MG63 (cell line): ENCODE data around the gene ADAM8. TPM values are rescaled to one million over a fixed set of nuclear protein-coding genes. Genes with fewer than 3 reads are reported as not detected.

ENCODE experiments used
- DNase-seq: peaks from one replicate; pipeline ENCODE4 v3.0.0-alpha.2; 2020
- H3K27me3 ChIP-seq: fragments of 250-450 bp; sonication (Bioruptor Pico); 2 replicates; pipeline ENCODE4 v1.5.1; 2020; ENCODE audit warnings: mild to moderate bottlenecking, moderate library complexity
- H3K36me3 ChIP-seq: fragments of 250-450 bp; sonication (Bioruptor Pico); 2 replicates; pipeline ENCODE4 v1.5.1; 2020; ENCODE audit warnings: mild to moderate bottlenecking, moderate library complexity
- H3K4me3 ChIP-seq: fragments of 250-450 bp; sonication (Bioruptor Pico); 2 replicates; pipeline ENCODE4 v1.5.1; 2020; ENCODE audit warnings: mild to moderate bottlenecking, moderate library complexity
- H3K9me3 ChIP-seq: fragments of 250-450 bp; sonication (Bioruptor Pico); 2 replicates; pipeline ENCODE4 v1.5.1; 2020; ENCODE audit warnings: mild to moderate bottlenecking, moderate library complexity
- total RNA-seq: library from RNA; depleted of rRNA; stranded (reverse); fragments of >200 nt; shearing (Covaris generic); gene quantifications from 2 replicates; pipeline ENCODE4 v1.2.3, GENCODE V29; 2014; ENCODE audit warnings: low replicate concordance; rRNA removed

Gene ADAM8
- total RNA-seq, 1 experiment from 2014 or later = 1.5 TPM

DNA sequence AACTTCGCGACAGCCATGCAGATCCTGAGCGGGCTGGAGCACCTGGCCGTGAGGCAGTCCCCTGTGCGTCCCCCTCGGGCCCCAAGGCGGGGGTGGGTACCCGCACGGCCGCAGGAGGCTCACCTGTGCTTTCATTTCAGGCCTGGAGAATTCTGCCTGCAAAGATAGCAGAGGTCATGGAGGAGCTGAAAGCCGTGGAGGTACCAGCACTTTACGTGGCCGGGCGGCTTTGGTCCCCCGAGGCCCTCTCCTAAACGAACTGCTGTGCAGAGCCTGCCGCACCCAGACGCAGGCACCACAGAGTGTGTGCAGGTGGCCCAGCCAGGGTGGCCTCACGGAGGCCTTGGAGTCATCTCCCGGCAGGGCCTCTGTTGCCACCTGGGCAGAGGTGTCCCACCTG, 57.8 kb downstream of the ADAM8 start:
- no peaks in the 10 kb centered on the region for H3K27me3 ChIP-seq
- no peak for DNase-seq
- no peaks in the 10 kb centered on the region for H3K36me3 ChIP-seq
- H3K9me3 ChIP-seq = no peaks in the 10 kb centered on the region
- H3K4me3 ChIP-seq = no peak overlapping the region

DNA sequence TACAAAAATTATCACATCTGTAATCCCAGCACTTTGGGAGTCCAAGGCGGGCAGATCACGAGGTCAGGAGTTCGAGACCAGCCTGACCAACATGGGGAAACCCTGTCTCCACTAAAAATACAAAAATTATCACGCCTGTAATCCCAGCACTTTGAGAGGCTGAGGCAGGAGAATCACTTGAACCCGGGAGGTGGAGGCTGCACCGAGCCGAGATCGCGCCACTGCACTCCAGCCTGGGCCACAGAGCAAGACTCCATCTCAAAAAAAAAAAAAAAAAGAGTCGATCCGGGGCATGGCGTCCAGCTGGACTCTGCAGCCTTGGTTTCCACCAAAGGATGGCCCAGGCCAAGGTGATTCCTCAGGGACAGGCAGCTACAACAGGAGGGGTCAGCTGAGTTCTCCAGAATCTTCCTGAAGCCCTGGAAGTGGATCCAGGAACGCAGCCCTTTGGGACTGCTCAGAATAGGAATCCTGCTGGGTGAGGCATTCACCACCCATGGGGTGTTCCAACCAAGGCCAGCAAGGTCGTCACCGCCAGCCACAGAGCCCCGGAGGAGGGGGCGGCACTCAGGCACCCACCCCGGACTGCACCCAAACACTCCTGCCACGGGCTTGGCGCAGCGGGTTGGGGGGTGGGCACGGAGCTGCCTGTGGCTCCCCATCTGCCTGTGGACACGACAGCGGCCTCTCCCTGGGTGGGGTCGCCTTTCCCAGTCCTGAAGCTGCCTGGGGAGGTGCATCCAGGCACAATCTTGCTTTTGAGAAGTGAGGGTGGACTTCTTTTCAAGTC, 58.7 kb downstream of the ADAM8 start:
- Histone ChIP-seq H3K9me3 (no peaks in the 10 kb centered on the region), H3K4me3 (no peak overlapping the region), H3K27me3 (no peaks in the 10 kb centered on the region), H3K36me3 (no peaks in the 10 kb centered on the region)
- DNase-seq = no peak

GRCh38 chr10:133216776-133217175, 59.9 kb downstream of the ADAM8 start:
- Histone ChIP-seq H3K4me3 (no peak overlapping the region), H3K9me3 (no peaks in the 10 kb centered on the region), H3K36me3 (no peaks in the 10 kb centered on the region), H3K27me3 (no peaks in the 10 kb centered on the region)
- no peak for DNase-seq

DNA sequence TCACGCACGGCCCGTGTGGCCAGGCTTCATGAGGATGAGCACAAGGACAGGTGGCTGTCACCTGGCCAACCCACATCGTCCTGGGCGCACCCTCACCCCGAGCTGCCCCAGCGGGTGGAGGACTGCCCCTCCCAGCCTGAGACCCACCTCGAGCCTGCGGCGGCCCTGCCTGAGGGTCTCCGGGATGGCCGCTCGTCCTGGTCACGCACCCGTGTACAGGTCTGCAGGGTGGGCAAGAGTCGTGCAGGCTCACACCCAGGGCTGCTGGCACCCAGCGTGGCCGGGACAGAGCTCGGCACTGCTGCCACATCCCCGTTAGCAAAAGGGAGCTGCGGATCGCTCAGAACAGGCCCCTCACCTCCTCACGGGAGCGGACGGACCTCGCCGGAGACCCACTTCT, 61.1 kb downstream of the ADAM8 start:
- Histone ChIP-seq H3K9me3 (no peaks in the 10 kb centered on the region), H3K36me3 (no peaks in the 10 kb centered on the region), H3K27me3 (no peaks in the 10 kb centered on the region), H3K4me3 (no peak overlapping the region)
- DNase-seq = no peak

- Histone ChIP-seq H3K4me3 (no peak overlapping the region), H3K9me3 (no peaks in the 10 kb centered on the region), H3K36me3 (no peaks in the 10 kb centered on the region), H3K27me3 (no peaks in the 10 kb centered on the region)
- no peak for DNase-seq
Observed at GRCh38 chr10:133214468-133215410, 61.9 kb downstream of the ADAM8 start.

DNA sequence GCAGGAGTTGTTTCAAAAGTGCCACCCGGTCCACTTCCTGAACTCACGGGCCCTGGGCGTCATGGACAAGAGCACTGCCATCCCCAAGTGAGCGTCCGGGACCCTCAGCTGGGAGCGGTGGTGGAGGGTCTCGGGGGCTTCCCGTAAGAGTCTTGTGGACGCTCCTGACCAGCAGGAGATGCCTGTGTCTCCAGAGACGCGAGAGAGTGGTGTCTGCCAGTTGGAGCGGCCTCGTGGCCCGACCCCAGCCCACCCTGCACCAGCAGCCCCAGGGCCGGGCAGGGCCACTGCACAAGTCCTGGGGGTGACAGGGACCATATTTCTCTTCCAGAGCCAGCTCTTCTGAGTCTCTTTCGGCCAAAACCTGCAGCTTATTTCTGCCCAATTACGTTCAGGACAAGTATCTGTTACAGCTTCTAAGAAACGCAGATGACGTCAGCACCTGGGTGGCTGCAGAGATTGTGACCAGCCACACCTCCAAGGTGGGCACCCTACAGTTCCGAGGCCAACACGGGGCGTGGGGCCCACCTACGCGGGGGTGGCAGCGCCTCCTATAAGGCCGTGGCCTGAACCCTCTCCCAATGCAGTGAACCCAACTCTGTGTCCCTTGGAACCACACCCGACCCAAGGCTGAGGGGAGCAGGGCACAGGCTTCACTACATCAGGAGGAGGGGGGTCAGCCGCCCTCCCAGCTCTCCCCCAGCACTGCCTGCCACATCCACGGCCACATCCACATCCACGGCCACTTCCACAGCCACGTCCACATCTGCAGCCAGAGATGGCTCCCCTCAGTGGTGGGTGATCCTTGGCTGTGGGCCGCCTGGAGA, 62.8 kb downstream of the ADAM8 start:
- DNase-seq = no peak
- no peaks in the 10 kb centered on the region for H3K9me3 ChIP-seq
- H3K27me3 ChIP-seq = no peaks in the 10 kb centered on the region
- no peaks in the 10 kb centered on the region for H3K36me3 ChIP-seq
- no peak overlapping the region for H3K4me3 ChIP-seq

GRCh38 chr10:133212853-133213494, 63.7 kb downstream of the ADAM8 start:
- no peaks in the 10 kb centered on the region for H3K27me3 ChIP-seq
- no peak for DNase-seq
- H3K9me3 ChIP-seq = no peaks in the 10 kb centered on the region
- H3K36me3 ChIP-seq = no peaks in the 10 kb centered on the region
- H3K4me3 ChIP-seq = no peak overlapping the region

Other genes starting within 250 kb of the ADAM8 start
- not detected in 2 replicates for gene ADGRA1, start 188.9 kb downstream of the ADAM8 start, total RNA-seq
- 0.92 and 1.5 TPM in 2 replicates for gene KNDC1, start 116.6 kb downstream of the ADAM8 start, total RNA-seq
- gene UTF1, start 46.7 kb downstream of the ADAM8 start, total RNA-seq = not detected in 2 replicates
- not detected in 2 replicates for gene VENTX, start 39.0 kb downstream of the ADAM8 start, total RNA-seq
- gene TUBGCP2, start 32.0 kb upstream of the ADAM8 start, total RNA-seq = 58.6 and 80.8 TPM in 2 replicates
- gene ZNF511, start 32.0 kb upstream of the ADAM8 start, total RNA-seq = 42.0 and 75.7 TPM in 2 replicates
- not detected in 2 replicates for gene CALY, start 60.0 kb upstream of the ADAM8 start, total RNA-seq
- gene PRAP1, start 70.5 kb upstream of the ADAM8 start, total RNA-seq = not detected in 2 replicates
- 10.8 and 50.8 TPM in 2 replicates for gene FUOM, start 81.2 kb upstream of the ADAM8 start, total RNA-seq
- 73.8 and 120 TPM in 2 replicates for gene ECHS1, start 96.5 kb upstream of the ADAM8 start, total RNA-seq
- 0.54 and 0.66 TPM in 2 replicates for gene PAOX, start 102.4 kb upstream of the ADAM8 start, total RNA-seq
- gene MTG1, start 117.3 kb upstream of the ADAM8 start, total RNA-seq = 33.6 and 39.4 TPM in 2 replicates
- gene SPRN, start 147.8 kb upstream of the ADAM8 start, total RNA-seq = not detected in 2 replicates
- gene SCART1, start 177.1 kb upstream of the ADAM8 start, total RNA-seq = 0.35 and 1.5 TPM in 2 replicates